Stimulated activated CD8-positive, alpha-beta memory T cell treated with anti-CD3 and anti-CD28 coated beads, Interleukin-4, amount 100 ng/mL, for 1 hour (primary cell): ENCODE measurements around the gene DNAH3.
"Not testable (repeated sequence)": the region's sequence is repeated elsewhere in the genome, so short reads cannot be mapped to it uniquely, and the experiment has no call there.

Experiments used
- DNase-seq, 2 donors: peaks; one replicate each; pipeline ENCODE4 v3.0.0-alpha.2; 2020; ENCODE audit warnings: low read depth in 2 of 2, low spot score in 1 of 2

The DNAH3 gene

GRCh38 chr16:21075252-21075651 lies 75.4 kb downstream of the DNAH3 start:
- DNase-seq = no peak

GRCh38 chr16:21072976-21073375 lies 77.7 kb downstream of the DNAH3 start:
- DNase-seq = no peak

- DNase-seq = no peak
These were observed 78.9 kb downstream of the DNAH3 start for GRCh38 chr16:21071741-21072140.

- DNase-seq = no peak
These were observed 80.1 kb downstream of the DNAH3 start for GRCh38 chr16:21070564-21070963.

- DNase-seq = no peak
These were observed 80.7 kb downstream of the DNAH3 start for GRCh38 chr16:21069986-21070385.

GRCh38 chr16:21064203-21064602 lies 86.4 kb downstream of the DNAH3 start:
- no peak for DNase-seq

- not testable (repeated sequence) for DNase-seq
These were observed 87.3 kb downstream of the DNAH3 start for GRCh38 chr16:21063314-21063713.

GRCh38 chr16:21060027-21060510 lies 90.6 kb downstream of the DNAH3 start:
- no peak for DNase-seq

- DNase-seq = no peak
These were observed 92.8 kb downstream of the DNAH3 start for GRCh38 chr16:21057875-21058274.

- DNase-seq = no peak
These were observed 94.2 kb downstream of the DNAH3 start for GRCh38 chr16:21056396-21056795.

GRCh38 chr16:21055738-21056137 lies 94.9 kb downstream of the DNAH3 start:
- not testable (repeated sequence) for DNase-seq

- DNase-seq = no peak
These were observed 97.1 kb downstream of the DNAH3 start for GRCh38 chr16:21053590-21053989.

- DNase-seq = not testable (repeated sequence)
These were observed 102.3 kb downstream of the DNAH3 start for GRCh38 chr16:21048091-21048912.

GRCh38 chr16:21038197-21038596 lies 112.4 kb downstream of the DNAH3 start:
- DNase-seq = no peak

- DNase-seq = no peak
These were observed 112.9 kb downstream of the DNAH3 start for GRCh38 chr16:21037736-21038135.

GRCh38 chr16:21037168-21037567 lies 113.5 kb downstream of the DNAH3 start:
- no peak for DNase-seq

GRCh38 chr16:21036471-21036870 lies 114.2 kb downstream of the DNAH3 start:
- no peak for DNase-seq

- no peak for DNase-seq
These were observed 116.9 kb downstream of the DNAH3 start for GRCh38 chr16:21033704-21034103.

- DNase-seq = no peak
These were observed 117.4 kb downstream of the DNAH3 start for GRCh38 chr16:21033264-21033663.

- DNase-seq = no peak
These were observed 121.9 kb downstream of the DNAH3 start for GRCh38 chr16:21028728-21029127.

GRCh38 chr16:21026846-21027245 lies 123.8 kb downstream of the DNAH3 start:
- no peak for DNase-seq

- DNase-seq = no peak
These were observed 127.0 kb downstream of the DNAH3 start for GRCh38 chr16:21023509-21024202.
